Stimulated activated CD4-positive, alpha-beta T cell treated with anti-CD3 and anti-CD28 coated beads, TNF-alpha, amount 100 ng/mL, for 48 hours (primary cell): ENCODE results near the gene SLC19A1.
A peak's percentile ranks its signal among the peaks of the same experiment; 100 is the strongest.

ENCODE experiments used
- DNase-seq, 3 donors: peaks; one replicate each; pipeline ENCODE4 v3.0.0-alpha.2; 2020; ENCODE audit warnings: low read depth in 3 of 3

Gene SLC19A1

DNA sequence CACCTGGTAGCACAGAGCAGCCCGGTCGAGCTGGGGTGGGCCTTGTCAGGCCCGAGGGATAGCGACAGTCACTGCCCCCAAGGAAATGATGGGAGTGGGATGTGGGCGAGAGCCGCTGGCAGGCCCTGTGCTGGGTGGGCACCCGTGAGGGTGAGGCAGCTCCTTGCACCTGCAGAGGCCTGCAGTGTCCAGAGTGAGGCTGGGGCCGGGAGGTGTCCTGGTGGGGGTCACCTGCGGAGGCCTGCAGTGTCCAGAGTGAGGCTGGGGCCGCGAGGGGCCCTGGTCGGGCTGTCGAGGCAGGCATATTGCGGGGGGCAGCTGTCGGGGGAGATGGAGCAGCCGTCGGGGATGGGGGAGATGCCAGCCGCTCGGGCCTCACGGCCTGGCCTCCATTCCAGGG is 49.5 kb downstream of the SLC19A1 start:
- DNase-seq: no peak

DNA sequence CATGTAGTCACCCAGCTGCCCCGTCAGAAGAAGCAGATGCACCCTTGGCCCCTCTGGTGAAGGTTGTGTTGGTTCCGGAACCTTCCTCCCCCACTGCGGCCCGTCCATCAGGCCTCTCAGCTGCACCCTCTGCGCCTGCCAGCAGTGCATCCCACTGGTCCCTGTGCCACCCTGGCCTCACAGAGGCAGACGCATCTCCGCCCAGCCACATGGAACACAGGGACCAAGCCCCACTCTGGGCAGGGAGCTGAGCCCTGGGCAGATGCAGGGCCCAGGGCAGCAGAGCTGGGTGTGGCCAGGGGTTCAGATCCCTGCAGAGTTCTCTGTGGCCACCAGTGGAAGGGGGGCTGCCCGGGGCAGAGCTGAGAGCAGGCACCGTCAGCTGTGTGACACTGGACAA is 50.6 kb downstream of the SLC19A1 start:
- DNase-seq: no peak

DNA sequence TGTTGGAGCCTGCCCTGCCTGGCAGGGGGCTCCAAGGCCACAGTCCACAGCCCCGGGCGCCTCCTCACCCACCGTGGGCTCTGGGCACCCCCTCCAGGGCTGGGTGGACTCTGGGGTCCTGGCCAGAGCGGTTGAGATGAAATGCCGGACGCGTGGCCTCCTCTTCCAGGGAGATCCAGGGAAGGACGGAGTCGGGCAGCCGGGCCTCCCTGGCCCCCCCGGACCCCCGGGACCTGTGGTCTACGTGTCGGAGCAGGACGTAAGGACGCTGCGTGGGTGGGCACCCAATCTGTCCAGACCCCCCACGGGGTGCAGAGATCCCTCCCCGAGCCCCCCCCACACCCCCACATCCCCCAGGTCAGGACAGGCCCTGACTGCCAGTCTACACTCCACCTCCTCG is 51.2 kb downstream of the SLC19A1 start:
- no peak for DNase-seq

DNA sequence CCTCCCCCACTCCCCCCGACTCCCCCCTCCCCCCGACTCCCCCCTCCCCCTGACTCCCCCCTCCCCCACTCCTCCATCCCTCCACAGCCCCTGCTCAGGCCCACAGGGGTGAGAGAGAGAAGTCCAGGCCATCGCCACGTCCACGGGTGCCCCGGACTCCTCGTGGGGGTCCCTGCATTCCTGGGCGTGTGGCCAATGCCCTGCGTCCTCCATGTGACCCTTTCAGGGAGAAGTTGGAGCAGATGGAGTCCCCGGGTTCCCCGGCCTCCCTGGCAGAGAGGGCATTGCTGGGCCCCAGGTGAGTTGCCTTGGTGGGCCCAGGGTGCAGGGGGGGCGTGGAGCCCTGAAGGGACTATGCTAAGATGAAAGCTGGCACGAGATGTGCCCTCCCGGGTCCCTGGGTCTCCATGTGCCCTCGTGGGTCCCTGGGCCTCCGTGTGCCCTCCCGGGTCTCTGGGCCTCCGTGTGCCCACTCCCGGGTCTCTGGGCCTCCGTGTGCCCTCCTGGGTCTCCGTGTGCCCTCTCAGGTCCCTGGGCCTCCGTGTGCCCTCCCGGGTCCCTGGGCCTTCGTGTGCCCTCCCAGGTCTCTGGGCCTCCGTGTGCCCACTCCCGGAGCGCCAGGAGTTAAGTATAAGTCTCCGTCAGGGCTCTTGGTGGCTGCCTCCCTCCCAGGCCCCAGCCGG is 52.0 kb downstream of the SLC19A1 start:
- DNase-seq: no peak

DNA sequence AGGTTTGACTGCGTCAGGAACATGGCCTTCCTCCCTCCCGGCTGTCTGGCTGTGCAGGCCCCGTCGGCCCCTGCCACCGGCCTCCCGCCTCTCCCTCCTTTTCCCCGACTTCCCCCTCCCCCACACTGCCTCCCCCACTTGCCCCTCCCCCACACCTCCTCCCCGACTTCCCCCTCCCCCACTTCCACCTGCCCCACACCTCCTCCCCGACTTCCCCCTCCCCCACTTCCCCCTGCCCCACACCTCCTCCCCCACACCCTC is 52.6 kb downstream of the SLC19A1 start:
- no peak for DNase-seq

DNA sequence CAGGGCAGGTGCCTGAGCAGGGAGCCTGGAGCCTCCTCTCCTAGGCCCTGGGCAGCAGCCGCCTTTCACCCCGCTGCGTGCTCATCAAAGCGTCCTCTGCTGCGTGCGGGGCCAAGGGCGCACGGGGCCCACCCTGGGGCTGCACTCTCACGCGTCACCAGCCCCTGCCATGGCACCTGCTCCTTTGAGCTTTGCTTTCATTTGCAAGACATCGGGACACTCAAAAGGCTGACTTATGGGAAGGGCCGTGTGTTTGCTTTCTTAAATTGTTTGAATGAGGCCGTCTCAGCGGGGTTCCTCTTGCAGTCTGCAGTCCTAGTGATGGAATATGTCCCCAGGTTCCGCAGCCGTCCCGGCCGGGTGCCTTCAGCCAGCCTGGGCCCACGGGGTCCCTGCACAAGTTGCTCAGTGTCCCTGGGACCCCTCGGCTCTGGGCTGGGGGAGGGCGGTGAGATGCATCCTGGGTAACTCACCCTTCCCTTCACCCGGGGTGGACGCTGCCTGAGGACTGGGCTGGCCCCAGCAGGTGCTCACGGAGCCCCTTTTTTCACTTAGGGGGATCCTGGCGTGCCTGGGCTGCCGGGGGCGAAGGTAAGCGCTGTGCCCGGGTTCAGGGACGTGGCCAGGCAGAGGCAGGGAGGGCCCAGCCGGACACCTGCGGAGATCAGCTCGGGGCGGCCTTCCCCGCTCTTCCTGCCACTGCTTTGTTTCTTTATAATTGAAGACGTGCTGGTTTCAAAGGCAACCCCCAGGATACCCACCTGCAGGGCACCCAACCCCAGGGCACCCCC is 53.1 kb downstream of the SLC19A1 start:
- no peak for DNase-seq

DNA sequence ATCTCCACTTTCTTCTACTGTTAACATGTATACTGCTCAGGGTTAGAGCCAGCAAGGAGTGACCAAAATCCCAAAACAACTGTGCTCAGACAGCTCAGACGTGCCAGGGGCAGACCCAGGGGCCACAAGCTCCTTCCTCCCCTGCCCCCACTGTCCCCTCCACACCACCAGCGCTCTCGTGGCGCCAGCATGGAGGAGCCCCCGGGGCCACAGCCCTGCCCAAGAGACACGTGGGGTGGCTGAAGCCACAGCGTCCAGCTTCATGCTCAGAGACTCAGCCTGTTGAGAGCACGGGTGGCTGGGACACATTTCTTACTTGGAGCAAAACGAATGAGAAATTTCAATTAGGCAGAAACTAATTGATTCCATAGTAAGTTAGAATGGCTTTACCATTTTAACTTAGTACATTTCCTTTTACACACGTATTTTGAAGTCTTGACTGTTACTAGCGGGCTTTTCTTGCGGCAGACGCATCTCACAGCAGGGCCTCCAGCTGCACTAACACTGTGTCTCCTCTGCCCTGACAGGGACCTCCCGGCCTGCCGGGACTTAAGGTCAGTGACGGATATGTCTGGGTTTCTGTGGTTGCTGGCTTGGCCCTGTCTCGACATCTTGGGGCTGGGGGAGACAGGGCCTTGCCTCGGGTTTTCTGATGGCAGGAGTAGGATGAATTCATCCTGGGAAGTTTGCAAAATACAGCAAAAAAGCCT is 54.2 kb downstream of the SLC19A1 start:
- no peak for DNase-seq

DNA sequence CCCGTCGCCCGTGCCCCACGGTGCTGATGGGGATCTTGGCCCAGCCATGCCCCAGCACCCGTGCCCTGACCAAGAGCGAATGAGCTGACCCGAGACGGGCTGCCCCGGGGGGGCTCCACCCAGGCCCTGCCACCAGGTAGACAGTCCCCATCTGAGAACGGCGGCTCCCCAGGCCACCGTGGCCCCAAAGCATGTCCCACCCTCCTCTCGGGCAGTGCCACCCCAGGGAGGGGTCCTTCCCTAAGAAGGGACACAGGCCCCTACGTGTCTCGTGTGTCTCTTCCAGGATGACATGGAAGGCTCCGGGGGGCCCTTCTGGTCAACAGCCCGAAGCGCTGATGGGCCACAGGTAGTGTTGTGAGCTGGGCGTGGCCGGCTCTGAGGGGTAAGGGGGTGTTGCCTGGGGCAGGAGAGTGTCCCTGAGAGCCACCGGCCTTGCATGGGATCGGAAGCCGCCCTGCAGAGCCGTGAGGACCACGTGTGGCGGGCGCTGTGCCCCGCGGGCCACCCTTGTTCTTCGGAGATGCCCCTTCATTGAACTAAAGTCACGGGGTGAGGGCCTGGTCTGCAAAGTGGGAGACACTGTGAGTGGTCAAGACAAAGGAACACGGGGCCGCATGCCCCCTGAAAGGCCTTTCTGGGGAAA is 55.0 kb downstream of the SLC19A1 start:
- DNase-seq: no peak

DNA sequence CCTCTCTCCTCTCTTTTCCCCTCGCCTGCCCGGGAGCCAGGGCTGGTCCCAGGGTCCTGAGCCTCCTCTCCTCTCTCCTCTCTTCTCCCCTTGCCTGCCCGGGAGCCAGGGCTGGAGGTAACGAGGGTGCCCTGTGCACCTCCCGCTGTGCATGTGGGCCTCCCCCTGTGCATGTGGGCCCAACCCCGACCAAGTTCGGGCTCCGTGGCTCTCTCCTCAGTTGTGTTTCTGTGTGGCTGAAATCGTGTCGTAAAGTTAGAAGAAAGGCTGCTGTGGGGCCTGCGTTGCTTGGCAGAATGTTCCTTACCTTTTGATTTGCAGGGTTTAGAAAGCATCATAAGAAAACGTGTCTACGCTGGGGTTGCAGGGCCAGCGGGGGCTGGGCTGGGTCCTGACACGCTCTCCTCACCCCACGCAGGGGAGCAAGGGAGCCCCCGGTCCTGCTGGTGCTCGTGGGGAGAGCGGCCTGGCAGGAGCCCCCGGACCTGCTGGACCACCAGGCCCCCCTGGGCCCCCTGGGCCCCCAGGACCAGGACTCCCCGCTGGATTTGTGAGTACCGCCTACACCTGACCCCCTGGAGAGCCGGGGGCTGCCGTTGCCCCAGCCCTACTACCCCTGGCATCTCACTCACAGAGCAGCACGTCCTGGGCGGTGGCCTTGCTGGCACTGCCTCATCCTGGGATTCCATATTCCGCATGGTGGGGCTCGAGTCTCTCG is 55.6 kb downstream of the SLC19A1 start:
- DNase-seq: no peak

DNA sequence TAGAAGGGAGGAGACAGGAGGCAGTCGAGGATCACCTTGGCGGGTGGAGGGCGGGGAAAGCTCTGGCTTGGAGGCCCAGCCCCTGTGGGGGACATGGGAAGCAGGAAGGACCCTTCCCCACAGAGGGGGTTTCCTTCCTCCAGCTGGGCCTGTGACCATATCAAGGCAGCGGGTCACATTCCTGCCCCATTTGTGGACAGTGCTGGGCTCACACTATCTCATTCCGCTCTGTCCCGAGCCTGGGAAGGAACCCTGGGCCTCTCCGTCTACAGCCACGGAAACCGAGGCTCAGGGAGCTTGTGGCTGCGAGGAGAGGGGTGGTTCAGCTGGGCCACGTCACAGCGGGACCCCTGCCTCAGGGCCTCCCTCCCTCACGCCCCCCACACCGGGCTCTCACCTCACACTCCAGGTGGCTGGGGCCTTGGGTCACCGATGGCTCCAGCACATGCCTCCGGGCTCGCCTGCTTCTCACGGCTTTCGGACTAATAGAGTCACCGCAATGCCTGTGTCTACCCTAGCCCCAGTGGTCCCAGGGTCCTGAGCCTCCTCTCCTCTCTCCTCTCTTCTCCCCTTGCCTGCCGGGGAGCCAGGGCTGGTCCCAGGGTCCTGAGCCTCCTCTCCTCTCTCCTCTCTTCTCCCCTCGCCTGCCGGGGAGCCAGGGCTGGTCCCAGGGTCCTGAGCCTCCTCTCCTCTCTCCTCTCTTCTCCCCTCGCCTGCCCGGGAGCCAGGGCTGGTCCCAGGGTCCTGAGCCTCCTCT is 56.4 kb downstream of the SLC19A1 start:
- DNase-seq: no peak

DNA sequence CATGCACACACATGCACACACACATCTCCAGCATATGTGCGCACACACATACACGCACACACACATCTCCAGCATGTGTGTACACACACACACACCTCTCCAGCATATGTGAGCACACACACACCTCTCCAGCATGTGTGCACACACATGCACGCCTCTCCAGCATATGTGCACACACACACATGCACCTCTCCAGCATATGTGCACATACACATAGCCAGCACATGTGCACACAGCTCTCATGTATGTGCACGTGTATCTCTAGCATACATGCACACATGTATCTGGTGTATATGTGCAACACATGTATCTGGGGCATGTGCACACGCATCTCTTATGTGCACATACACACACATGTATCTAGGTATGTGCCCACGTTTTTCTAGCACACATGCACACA is 57.9 kb downstream of the SLC19A1 start:
- DNase-seq: no peak

DNA sequence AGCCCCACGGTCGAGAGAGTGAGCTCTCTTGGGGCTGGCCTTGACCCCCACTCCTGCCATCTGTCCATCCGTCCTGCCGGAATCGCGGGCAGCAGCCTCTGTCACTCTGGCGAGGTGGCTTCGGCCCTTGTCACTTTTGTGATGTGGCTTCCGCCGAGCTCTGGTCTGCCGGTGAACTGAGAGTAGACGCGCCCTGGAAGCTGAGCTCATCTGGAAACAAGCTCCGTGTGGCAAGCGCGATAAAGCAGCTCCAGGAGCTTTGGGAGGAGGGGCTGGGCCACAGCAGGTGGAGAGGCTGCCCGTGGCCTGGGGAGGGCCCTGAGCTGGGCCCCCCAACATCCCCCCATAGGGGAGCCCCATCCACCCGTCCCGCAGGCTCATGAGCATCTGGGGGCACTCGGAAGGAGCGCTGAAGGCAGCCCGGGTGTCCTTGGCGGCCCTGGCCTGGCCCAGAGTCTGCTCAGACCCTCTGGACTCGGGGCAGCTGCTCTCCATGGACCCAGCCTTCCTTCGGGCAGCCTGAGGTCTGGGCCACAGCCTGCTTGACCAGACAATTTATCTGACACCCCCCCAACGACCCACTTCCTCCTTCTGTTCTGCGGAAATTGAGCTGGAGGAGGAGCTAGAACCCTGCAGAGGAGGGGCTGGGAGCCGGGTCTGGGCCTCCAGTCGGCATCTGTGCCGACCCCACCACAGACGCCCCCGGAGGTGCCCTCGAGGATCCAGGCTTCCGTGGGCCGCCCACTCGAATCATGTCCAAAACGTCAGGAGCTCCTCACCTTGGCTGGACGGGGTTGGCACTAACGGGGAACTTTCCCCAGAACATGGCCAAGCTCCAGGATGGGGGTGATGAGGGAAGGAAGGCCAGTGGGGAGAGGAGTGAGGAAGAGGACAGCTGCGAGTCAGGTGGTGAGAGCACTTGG is 59.1 kb downstream of the SLC19A1 start:
- peak in 2 of 3 donors; percentile 20 to 37 for DNase-seq

DNA sequence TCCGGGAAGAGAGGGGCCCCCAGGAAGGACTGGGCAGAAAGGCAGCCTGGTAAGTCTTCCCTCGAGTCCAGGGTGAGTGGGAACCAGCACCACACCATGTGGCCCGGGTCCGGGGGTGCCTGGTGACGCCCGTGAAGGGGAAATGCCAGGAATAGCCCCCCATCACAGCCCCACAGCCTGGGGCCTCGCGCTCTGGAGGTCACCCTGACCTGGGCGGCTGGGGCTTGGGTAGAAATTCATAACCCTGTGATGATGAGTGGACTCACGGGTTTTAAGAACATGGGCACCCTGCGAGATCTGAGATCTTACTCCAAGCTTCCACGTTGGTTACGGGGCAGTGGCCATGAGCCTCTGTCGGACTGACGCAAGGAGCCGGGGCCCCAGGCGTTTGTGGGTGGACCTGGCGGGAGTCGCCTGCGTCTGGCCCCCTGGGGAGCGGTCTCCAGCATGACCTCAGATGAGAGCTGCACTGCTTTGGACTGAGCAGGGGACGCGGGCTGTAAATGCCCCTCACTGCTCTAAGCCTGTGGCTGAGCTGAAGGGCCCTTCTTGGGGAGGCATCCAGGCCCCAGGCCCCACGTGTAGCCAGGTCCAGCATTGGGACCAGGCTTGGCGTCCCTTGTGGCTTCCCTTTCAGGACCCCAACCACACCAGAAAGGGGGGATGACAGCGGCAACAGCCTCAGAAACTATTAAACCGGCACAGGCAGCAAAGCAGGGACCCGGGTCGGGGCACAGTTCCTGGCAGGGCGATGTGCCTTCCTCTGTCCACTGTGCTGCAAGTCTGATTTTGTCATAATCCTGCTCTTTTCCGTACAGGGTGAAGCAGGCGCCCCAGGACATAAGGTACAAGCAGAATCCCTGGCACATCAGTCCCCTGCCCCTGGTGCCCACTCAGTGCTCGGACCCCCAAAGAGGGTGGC is 60.0 kb downstream of the SLC19A1 start:
- no peak for DNase-seq

DNA sequence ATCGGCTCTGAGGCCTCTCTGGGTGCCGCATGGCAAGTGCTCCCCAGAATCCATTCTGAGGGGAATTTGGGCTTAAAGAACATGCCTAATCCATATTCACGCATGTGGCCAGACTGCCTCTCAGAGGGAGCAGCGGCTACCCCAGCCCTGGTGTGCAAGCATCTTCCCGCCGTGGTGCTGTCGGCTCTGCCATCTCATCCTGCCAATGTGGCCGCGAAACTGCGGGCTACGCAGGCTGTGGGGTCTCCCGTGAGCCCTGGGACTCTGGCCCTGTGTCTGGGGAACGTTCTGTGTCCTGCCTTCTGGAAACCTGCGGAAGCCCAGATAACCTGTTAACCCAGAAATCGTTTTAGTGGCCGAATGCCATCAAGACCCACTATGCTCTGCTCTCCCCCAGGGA is 60.7 kb downstream of the SLC19A1 start:
- no peak for DNase-seq

DNA sequence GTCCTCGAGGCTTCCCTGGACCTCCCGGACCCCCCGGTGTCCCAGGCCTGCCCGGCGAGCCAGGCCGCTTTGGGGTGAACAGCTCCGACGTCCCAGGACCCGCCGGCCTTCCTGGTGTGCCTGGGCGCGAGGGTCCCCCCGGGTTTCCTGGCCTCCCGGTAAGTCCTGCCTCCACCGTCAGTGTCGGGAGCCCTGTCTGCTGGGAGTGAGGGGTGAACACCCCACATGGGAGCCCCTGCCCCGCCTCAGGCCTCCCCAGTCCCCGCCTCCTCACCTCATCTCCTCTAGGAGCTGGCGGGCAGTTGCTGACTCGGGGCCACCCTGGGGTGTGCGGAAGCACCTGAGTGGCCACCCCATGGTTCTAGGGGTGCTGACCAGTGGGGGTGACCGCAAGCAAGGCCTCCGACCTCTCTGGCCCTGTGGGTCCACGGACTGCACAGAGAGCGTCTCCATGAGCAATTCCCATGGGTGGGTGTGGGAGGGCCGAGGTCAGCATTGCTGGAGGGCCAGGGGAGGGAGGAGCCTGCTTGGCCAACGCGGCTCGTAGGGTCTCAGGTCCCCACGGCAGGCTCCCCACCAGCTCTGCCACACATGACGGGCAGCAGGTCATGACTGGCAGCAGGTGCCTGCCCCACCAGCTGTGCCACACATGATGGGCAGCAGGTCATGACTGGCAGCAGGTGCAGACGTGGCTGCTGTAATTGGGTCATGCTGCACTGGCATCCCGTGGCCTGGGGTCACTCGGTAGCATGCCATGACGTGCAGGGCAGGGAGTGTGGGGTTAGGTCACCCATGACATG is 61.3 kb downstream of the SLC19A1 start:
- no peak for DNase-seq

DNA sequence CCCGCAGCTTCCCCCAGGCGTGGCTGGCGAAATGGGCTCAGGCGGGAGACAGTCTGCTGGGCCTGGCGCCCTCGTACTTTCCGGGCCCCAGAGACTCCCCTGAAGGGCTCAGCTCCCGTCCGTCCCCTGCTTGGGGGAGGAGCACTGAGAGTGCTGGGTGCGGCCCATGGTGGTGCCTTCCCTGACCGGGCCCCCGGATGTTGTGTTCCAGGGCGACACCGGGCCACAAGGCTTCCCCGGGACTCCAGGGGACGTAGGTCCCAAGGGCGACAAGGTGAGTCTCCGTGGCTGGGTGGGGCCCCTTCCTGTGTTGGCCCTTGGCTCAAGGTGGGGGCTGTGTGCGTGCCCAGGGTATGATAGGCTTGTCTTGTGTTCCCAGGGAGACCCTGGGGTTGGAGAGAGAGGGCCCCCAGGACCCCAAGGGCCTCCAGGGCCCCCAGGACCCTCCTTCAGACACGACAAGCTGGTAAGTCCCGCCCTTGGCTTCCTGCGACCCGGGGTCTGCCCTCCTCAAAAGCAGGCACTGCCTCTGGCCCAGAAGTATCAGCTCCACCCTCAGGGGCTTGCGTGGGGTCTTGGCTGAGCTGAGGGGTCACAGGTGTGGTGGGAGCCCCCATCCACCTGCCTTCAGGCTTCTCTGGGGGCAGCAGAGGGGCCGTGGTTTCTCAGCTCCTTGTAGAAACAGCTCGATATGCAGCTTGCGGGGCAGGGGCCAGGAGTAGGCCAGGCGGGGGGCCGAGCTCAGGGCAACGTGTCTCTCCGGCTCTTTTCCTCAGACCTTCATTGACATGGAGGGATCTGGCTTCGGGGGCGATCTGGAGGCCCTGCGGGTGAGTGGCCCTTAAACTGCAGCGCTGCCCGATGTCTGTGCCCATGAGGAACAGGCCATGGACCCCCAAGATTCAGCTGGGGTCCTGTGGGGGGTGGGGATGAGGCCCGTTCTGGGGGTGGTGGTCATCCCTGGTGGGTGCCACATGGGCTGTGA is 62.3 kb downstream of the SLC19A1 start:
- DNase-seq: no peak
